Loucy (cell line): ENCODE measurements around the gene FBXO30.

Experiments used
- H2AFZ ChIP-seq: fragments of 200-600 bp; sonication (generic); 2 replicates; pipeline ENCODE4 v1.6.0; 2016; ENCODE audit warnings: antibody characterized with exemption, mild to moderate bottlenecking, low read length, moderate library complexity
- H3F3A ChIP-seq: fragments of 200-600 bp; 2 replicates; pipeline ENCODE4 v1.6.0; 2016; ENCODE audit warnings: antibody characterized with exemption, low read depth, mild to moderate bottlenecking
- H3K27me3 ChIP-seq: fragments of 200-600 bp; sonication (generic); 2 replicates; pipeline ENCODE4 v1.6.1; 2014; ENCODE audit warnings: low read length, mild to moderate bottlenecking; ENCODE audit not compliant: insufficient read depth, poor library complexity, severe bottlenecking
- H3K36me3 ChIP-seq: fragments of 200-600 bp; sonication (generic); 2 replicates; pipeline ENCODE4 v1.6.1; 2016; ENCODE audit warnings: low read length; ENCODE audit not compliant: insufficient read depth
- H3K4me1 ChIP-seq: fragments of 200-600 bp; sonication (generic); 2 replicates; pipeline ENCODE4 v1.5.1; 2014; ENCODE audit warnings: low read length, mild to moderate bottlenecking; ENCODE audit not compliant: insufficient read depth, poor library complexity, severe bottlenecking
- H3K4me2 ChIP-seq: fragments of 200-600 bp; sonication (generic); 2 replicates; pipeline ENCODE4 v1.6.0; 2014; ENCODE audit warnings: antibody characterized with exemption, low read length, low read depth, mild to moderate bottlenecking; ENCODE audit not compliant: poor library complexity, severe bottlenecking
- H3K4me3 ChIP-seq: fragments of 200-600 bp; sonication (generic); 2 replicates; pipeline ENCODE4 v1.5.1; 2014; ENCODE audit warnings: low read length, mild to moderate bottlenecking, mixed read lengths; ENCODE audit not compliant: poor library complexity, severe bottlenecking
- H3K79me2 ChIP-seq: fragments of 200-600 bp; sonication (generic); 2 replicates; pipeline ENCODE4 v1.6.1; 2014; ENCODE audit warnings: low read length; ENCODE audit not compliant: insufficient read depth
- H3K9ac ChIP-seq: fragments of 200-600 bp; sonication (generic); 2 replicates; pipeline ENCODE4 v1.6.0; 2014; ENCODE audit warnings: mild to moderate bottlenecking, low read depth, low read length, moderate library complexity; ENCODE audit not compliant: poor library complexity, severe bottlenecking
- H3K9me2 ChIP-seq: fragments of 200-600 bp; sonication (generic); replicated peaks from 2 replicates; pipeline ENCODE4 v1.6.1; 2016; ENCODE audit warnings: low read depth, low read length, mixed read lengths
- H3K9me3 ChIP-seq: fragments of 200-600 bp; sonication (generic); 2 replicates; pipeline ENCODE4 v1.6.1; 2014; ENCODE audit warnings: mild to moderate bottlenecking, antibody characterized with exemption, low read length, low read depth; ENCODE audit not compliant: insufficient read depth
- H4K20me1 ChIP-seq: fragments of 200-600 bp; sonication (generic); 2 replicates; pipeline ENCODE4 v1.6.0; 2014; ENCODE audit warnings: antibody characterized with exemption, low read length, mild to moderate bottlenecking; ENCODE audit not compliant: insufficient read depth, poor library complexity, severe bottlenecking
- CTCF ChIP-seq: fragments of 200-600 bp; sonication (generic); conservative IDR thresholded peaks from 2 replicates; pipeline ENCODE4 v1.5.1; 2014; ENCODE audit warnings: mild to moderate bottlenecking, antibody characterized with exemption, low read length
- EZH2phosphoT487 ChIP-seq: fragments of 200-600 bp; IDR thresholded peaks from 2 replicates; pipeline ENCODE4 v1.6.1; 2018; ENCODE audit warnings: antibody characterized with exemption, mild to moderate bottlenecking, moderate library complexity, borderline replicate concordance

FBXO30 gene

GRCh38 chr6:145845557-145845956 is 31.0 kb upstream of the FBXO30 start:
- Histone ChIP-seq H3K4me1 (no peaks in the 10 kb centered on the region), H3F3A (no peaks in the 10 kb centered on the region), H3K36me3 (no peaks in the 10 kb centered on the region), H3K9me2 (no peaks in the 10 kb centered on the region), H3K9ac (no peak overlapping the region), H3K27me3 (no peaks in the 10 kb centered on the region), H3K9me3 (no peaks in the 10 kb centered on the region), H3K4me3 (no peak overlapping the region), H4K20me1 (no peaks in the 10 kb centered on the region), H3K79me2 (no peaks in the 10 kb centered on the region), H2AFZ (no peak overlapping the region), H3K4me2 (no peak overlapping the region)
- TF ChIP-seq CTCF (no peak), EZH2phosphoT487 (no peak)

GRCh38 chr6:145844933-145845540 is 30.4 kb upstream of the FBXO30 start:
- Histone ChIP-seq H3K79me2 (no peaks in the 10 kb centered on the region), H3K27me3 (no peaks in the 10 kb centered on the region), H3K4me3 (no peak overlapping the region), H4K20me1 (no peaks in the 10 kb centered on the region), H3F3A (no peaks in the 10 kb centered on the region), H3K9ac (no peak overlapping the region), H3K36me3 (no peaks in the 10 kb centered on the region), H3K9me2 (no peaks in the 10 kb centered on the region), H3K4me1 (no peaks in the 10 kb centered on the region), H3K4me2 (no peak overlapping the region), H3K9me3 (no peaks in the 10 kb centered on the region), H2AFZ (no peak overlapping the region)
- no peak for TF ChIP-seq EZH2phosphoT487
- no peak for TF ChIP-seq CTCF

GRCh38 chr6:145842693-145843546 is 28.3 kb upstream of the FBXO30 start:
- no peaks in the 10 kb centered on the region for H3F3A ChIP-seq
- H4K20me1 ChIP-seq = no peaks in the 10 kb centered on the region
- no peak overlapping the region for H3K4me2 ChIP-seq
- H3K4me1 ChIP-seq = no peaks in the 10 kb centered on the region
- H3K9me2 ChIP-seq = no peaks in the 10 kb centered on the region
- TF ChIP-seq EZH2phosphoT487 (no peak), CTCF (no peak)
- H3K9ac ChIP-seq = no peak overlapping the region
- no peaks in the 10 kb centered on the region for H3K36me3 ChIP-seq
- no peaks in the 10 kb centered on the region for H3K27me3 ChIP-seq
- H3K79me2 ChIP-seq = no peaks in the 10 kb centered on the region
- H3K9me3 ChIP-seq = no peaks in the 10 kb centered on the region
- no peak overlapping the region for H3K4me3 ChIP-seq
- H2AFZ ChIP-seq = no peak overlapping the region
